HEK293 (cell line): ENCODE results near the gene ARHGAP23.
A peak's percentile ranks its signal among the peaks of the same experiment; 100 is the strongest.

Source experiments
- CTCF ChIA-PET: fragments of 350-600 bp; formaldehyde crosslinking; extraction: SDS; loops from one replicate; lab custom pipeline; 2021; ENCODE audit warnings: antibody characterized with exemption; lab: Yijun Ruan, JAX
- POLR2A ChIA-PET: fragments of 300-600 bp; formaldehyde crosslinking; extraction: SDS; loops from one replicate; lab custom pipeline; 2020; ENCODE audit warnings: antibody characterized with exemption, inconsistent platforms; lab: Yijun Ruan, JAX
- H3K27ac ChIP-seq: fragments of 200-500 bp; sonication (Bioruptor generic); 2 replicates; pipeline ENCODE4 v1.5.1; 2014; ENCODE audit warnings: low read depth, low read length, control low read depth, inconsistent platforms; ENCODE audit errors: extremely low read depth
- H3K36me3 ChIP-seq, 2 experiments: fragments of 200-500 bp in 1 of 2; sonication (Bioruptor generic) in 1 of 2; 1 replicate in 1 of 2; 2 replicates in 1 of 2; pipeline ENCODE4 v1.5.1; 2014 to 2017; ENCODE audit warnings: inconsistent platforms in 2 of 2, low read length in 2 of 2; ENCODE audit not compliant: control insufficient read depth in 2 of 2, insufficient read depth in 1 of 2
- H3K4me1 ChIP-seq: fragments of 200-500 bp; sonication (Bioruptor generic); 2 replicates; pipeline ENCODE4 v1.5.1; 2014; ENCODE audit warnings: mild to moderate bottlenecking, low read length, inconsistent platforms; ENCODE audit not compliant: control insufficient read depth, insufficient read depth
- H3K4me3 ChIP-seq: 2 replicates; pipeline ENCODE4 v1.5.1; 2011; ENCODE audit warnings: low read depth, mild to moderate bottlenecking, control low read depth, low read length, moderate library complexity
- H3K9me3 ChIP-seq: fragments of 200-500 bp; sonication (Bioruptor generic); 2 replicates; pipeline ENCODE4 v1.5.1; 2014; ENCODE audit warnings: low read depth, low read length, inconsistent platforms; ENCODE audit not compliant: control insufficient read depth, insufficient read depth
- AEBP2 ChIP-seq: fragments of 450-650 bp; formaldehyde crosslinking; IDR thresholded peaks from 2 replicates; pipeline ENCODE4 v1.5.1; 2016; ENCODE audit warnings: missing biosample characterization, missing genetic modification characterization, borderline replicate concordance
- HIC1 ChIP-seq: fragments of 450-650 bp; formaldehyde crosslinking; IDR thresholded peaks from 2 replicates; pipeline ENCODE4 v1.5.1; 2016; ENCODE audit warnings: missing biosample characterization, missing genetic modification characterization
- KLF1 ChIP-seq: fragments of 450-650 bp; formaldehyde crosslinking; IDR thresholded peaks from 2 replicates; pipeline ENCODE4 v1.5.1; 2016; ENCODE audit warnings: missing biosample characterization, missing genetic modification characterization
- KLF16 ChIP-seq: fragments of 450-650 bp; formaldehyde crosslinking; IDR thresholded peaks from 2 replicates; pipeline ENCODE4 v1.5.1; 2017; ENCODE audit warnings: missing biosample characterization, missing genetic modification characterization
- OSR2 ChIP-seq: fragments of 450-650 bp; formaldehyde crosslinking; IDR thresholded peaks from 2 replicates; pipeline ENCODE4 v1.5.1; 2016; ENCODE audit warnings: missing biosample characterization, missing genetic modification characterization
- PATZ1 ChIP-seq: fragments of 450-650 bp; formaldehyde crosslinking; IDR thresholded peaks from 2 replicates; pipeline ENCODE4 v1.5.1; 2016; ENCODE audit warnings: missing biosample characterization, missing genetic modification characterization
- PRDM1 ChIP-seq: fragments of 450-650 bp; formaldehyde crosslinking; IDR thresholded peaks from 2 replicates; pipeline ENCODE4; 2016; ENCODE audit warnings: missing biosample characterization, missing genetic modification characterization
- SCRT2 ChIP-seq: fragments of 450-650 bp; formaldehyde crosslinking; IDR thresholded peaks from 2 replicates; pipeline ENCODE4 v1.5.1; 2016; ENCODE audit warnings: missing biosample characterization, missing genetic modification characterization
- ZNF112 ChIP-seq: fragments of 450-650 bp; formaldehyde crosslinking; IDR thresholded peaks from 2 replicates; pipeline ENCODE4 v1.5.0; 2017; ENCODE audit warnings: missing biosample characterization, missing genetic modification characterization
- ZNF140 ChIP-seq: fragments of 450-650 bp; formaldehyde crosslinking; IDR thresholded peaks from 2 replicates; pipeline ENCODE4 v1.5.1; 2016; ENCODE audit warnings: missing biosample characterization, missing genetic modification characterization
- ZNF19 ChIP-seq: fragments of 450-650 bp; formaldehyde crosslinking; IDR thresholded peaks from 2 replicates; pipeline ENCODE4; 2016; ENCODE audit warnings: missing biosample characterization, missing genetic modification characterization, low read depth
- ZNF280D ChIP-seq: fragments of 450-650 bp; formaldehyde crosslinking; IDR thresholded peaks from 2 replicates; pipeline ENCODE4 v1.5.1; 2016; ENCODE audit warnings: missing biosample characterization, missing genetic modification characterization
- ZNF324 ChIP-seq: fragments of 450-650 bp; formaldehyde crosslinking; IDR thresholded peaks from 2 replicates; pipeline ENCODE4 v1.5.1; 2016; ENCODE audit warnings: missing biosample characterization, missing genetic modification characterization
- ZNF350 ChIP-seq: fragments of 450-650 bp; formaldehyde crosslinking; IDR thresholded peaks from 2 replicates; pipeline ENCODE4 v1.5.0; 2017; ENCODE audit warnings: missing biosample characterization, mild to moderate bottlenecking, missing genetic modification characterization
- ZNF510 ChIP-seq: fragments of 450-650 bp; formaldehyde crosslinking; IDR thresholded peaks from 2 replicates; pipeline ENCODE4 v1.5.1; 2018; ENCODE audit warnings: mild to moderate bottlenecking, missing genetic modification characterization, missing biosample characterization; ENCODE audit not compliant: insufficient replicate concordance
- ZNF555 ChIP-seq: fragments of 450-650 bp; formaldehyde crosslinking; conservative IDR thresholded peaks from 2 replicates; pipeline ENCODE4 v1.5.1; 2017; ENCODE audit warnings: missing biosample characterization, mild to moderate bottlenecking, missing genetic modification characterization, inconsistent platforms
- ZNF626 ChIP-seq: fragments of 450-650 bp; sonication (Bioruptor Pico); formaldehyde crosslinking; IDR thresholded peaks from 2 replicates; pipeline ENCODE4 v1.5.1; 2018; ENCODE audit warnings: missing biosample characterization, missing genetic modification characterization, inconsistent platforms
- ZNF670 ChIP-seq: fragments of 450-650 bp; formaldehyde crosslinking; IDR thresholded peaks from 2 replicates; pipeline ENCODE4 v1.5.1; 2016; ENCODE audit warnings: missing biosample characterization, missing genetic modification characterization, low read depth
- ZNF677 ChIP-seq: fragments of 450-650 bp; IDR thresholded peaks from 2 replicates; pipeline ENCODE4 v1.5.0; 2018; ENCODE audit warnings: missing biosample characterization, mild to moderate bottlenecking, missing genetic modification characterization, moderate library complexity
- ZNF692 ChIP-seq: fragments of 450-650 bp; formaldehyde crosslinking; IDR thresholded peaks from 2 replicates; pipeline ENCODE4 v1.5.1; 2016; ENCODE audit warnings: missing biosample characterization, missing genetic modification characterization
- ZNF776 ChIP-seq: fragments of 450-650 bp; formaldehyde crosslinking; IDR thresholded peaks from 2 replicates; pipeline ENCODE4 v1.5.0; 2017; ENCODE audit warnings: missing biosample characterization, missing genetic modification characterization, borderline replicate concordance
- TF ChIP-seq, protein P1 (sequence below): IDR thresholded peaks from 2 replicates; pipeline ENCODE4 v1.6.1; 2011; ENCODE audit warnings: mild to moderate bottlenecking, low read depth, low read length, borderline replicate concordance

Gene ARHGAP23

GRCh38 chr17:38444151-38444550, 15.9 kb downstream of the ARHGAP23 start (continued):
- TF ChIP-seq PATZ1 (tag by site-specific recombination): no peak
- no peak for TF ChIP-seq ZNF350
- no peak for TF ChIP-seq ZNF19 (tag by site-specific recombination)
- TF ChIP-seq KLF1 (tag by site-specific recombination): peak; percentile 72
- no peak for TF ChIP-seq ZNF677
- TF ChIP-seq, all 188 proteins: peak for 16

DNA sequence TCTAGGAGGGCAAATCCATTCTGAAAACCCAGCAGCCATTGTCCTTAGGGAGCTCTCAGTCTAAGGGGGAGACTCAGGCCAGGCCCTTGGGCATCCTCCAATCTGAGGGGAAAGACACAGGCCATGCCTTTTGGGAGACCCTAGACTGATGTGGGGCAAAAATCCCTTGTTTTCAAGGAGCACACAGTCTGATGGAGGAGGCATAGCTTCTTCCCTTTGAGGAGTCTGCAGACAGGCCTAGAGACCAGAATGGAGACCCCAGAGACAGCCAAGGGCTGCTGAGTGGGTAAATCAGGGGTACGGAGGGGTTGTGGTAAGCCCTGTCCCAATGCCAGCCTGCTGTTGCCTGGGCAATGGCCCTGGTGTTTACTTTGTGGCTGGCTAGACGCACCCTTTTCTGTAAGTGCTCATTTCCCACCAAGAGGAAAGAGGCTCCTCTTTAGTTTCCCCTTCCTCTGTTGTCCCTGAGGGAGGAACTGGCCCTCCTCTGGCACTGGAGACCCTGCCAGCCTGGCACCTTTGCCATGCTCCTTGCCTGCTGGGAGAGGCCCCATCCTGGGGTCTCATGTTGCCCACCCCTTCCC, 19.3 kb downstream of the ARHGAP23 start:
- ChIA-PET CTCF (interaction anchor here (0.6 to 1.4 kb wide), 6 partner anchors 8 to 305 kb away, joined by 3 to 8 read pairs (median 3); no protein-coding TSS in a partner anchor), POLR2A (interaction anchor here (0.7 kb wide), 1 partner anchor 24 kb away, joined by 11 read pairs; no protein-coding TSS in a partner anchor)
- Histone ChIP-seq H3K27ac (no peak overlapping the region), H3K9me3 (no peaks in the 10 kb centered on the region), H3K4me1 (no peaks in the 10 kb centered on the region), H3K36me3 (no peaks in the 10 kb centered on the region), H3K4me3 (no peak overlapping the region)
- TF ChIP-seq KLF16 (tag by site-specific recombination) (no peak), ZNF692 (tag by site-specific recombination) (no peak), AEBP2 (tag by site-specific recombination) (no peak), ZNF140 (no peak), ZNF776 (tag by site-specific recombination) (no peak), ZNF112 (tag by site-specific recombination) (no peak), PRDM1 (tag by site-specific recombination) (no peak), ZNF324 (tag by site-specific recombination) (no peak), HIC1 (no peak), ZNF555 (tag by site-specific recombination) (no peak), OSR2 (tag by site-specific recombination) (no peak), ZNF510 (tag by site-specific recombination) (no peak), ZNF670 (tag by site-specific recombination) (no peak), SCRT2 (tag by site-specific recombination) (no peak), ZNF626 (no peak), ZNF280D (tag by site-specific recombination) (no peak)
- TF ChIP-seq, protein P1, sequence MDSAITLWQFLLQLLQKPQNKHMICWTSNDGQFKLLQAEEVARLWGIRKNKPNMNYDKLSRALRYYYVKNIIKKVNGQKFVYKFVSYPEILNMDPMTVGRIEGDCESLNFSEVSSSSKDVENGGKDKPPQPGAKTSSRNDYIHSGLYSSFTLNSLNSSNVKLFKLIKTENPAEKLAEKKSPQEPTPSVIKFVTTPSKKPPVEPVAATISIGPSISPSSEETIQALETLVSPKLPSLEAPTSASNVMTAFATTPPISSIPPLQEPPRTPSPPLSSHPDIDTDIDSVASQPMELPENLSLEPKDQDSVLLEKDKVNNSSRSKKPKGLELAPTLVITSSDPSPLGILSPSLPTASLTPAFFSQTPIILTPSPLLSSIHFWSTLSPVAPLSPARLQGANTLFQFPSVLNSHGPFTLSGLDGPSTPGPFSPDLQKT: no peak
